ENCODE measurements around the gene FRMD5.
A peak's percentile ranks its signal among the peaks of the same experiment; 100 is the strongest.

Gene FRMD5

GRCh38 chr15:43923553-43923952 lies 271.5 kb downstream of the FRMD5 start:
- DNase-seq = no peak
- no peak for ATAC-seq

GRCh38 chr15:43922021-43922420 lies 273.1 kb downstream of the FRMD5 start:
- DNase-seq (no peak), ATAC-seq (no peak)

- ATAC-seq = no peak
These were observed 274.3 kb downstream of the FRMD5 start for GRCh38 chr15:43920815-43921214.

GRCh38 chr15:43920254-43920600 lies 274.8 kb downstream of the FRMD5 start:
- no peak for ATAC-seq
- DNase-seq = no peak

More at GRCh38 chr15:43920815-43921214, 274.3 kb downstream of the FRMD5 start:
- DNase-seq = no peak

- DNase-seq (no peak), ATAC-seq (no peak)
These were observed 275.4 kb downstream of the FRMD5 start for GRCh38 chr15:43919540-43920253.

GRCh38 chr15:43918717-43919116 lies 276.4 kb downstream of the FRMD5 start:
- no peak for DNase-seq
- ATAC-seq = no peak

GRCh38 chr15:43916326-43916660 lies 278.8 kb downstream of the FRMD5 start:
- DNase-seq = no peak
- ATAC-seq = no peak

GRCh38 chr15:43915631-43916325 lies 279.3 kb downstream of the FRMD5 start:
- ATAC-seq (no peak), DNase-seq (no peak)

GRCh38 chr15:43913941-43914340 lies 281.1 kb downstream of the FRMD5 start:
- ATAC-seq (no peak), DNase-seq (no peak)

GRCh38 chr15:43913026-43913780 lies 281.9 kb downstream of the FRMD5 start:
- peak; percentile 9 for DNase-seq
- ATAC-seq = peak; percentile 75

GRCh38 chr15:43912208-43912607 lies 282.9 kb downstream of the FRMD5 start:
- no peak for ATAC-seq

GRCh38 chr15:43911235-43911781 lies 283.8 kb downstream of the FRMD5 start:
- ATAC-seq = no peak
- DNase-seq = no peak

More at GRCh38 chr15:43912208-43912607, 282.9 kb downstream of the FRMD5 start:
- DNase-seq = no peak

GRCh38 chr15:43908516-43909050 lies 286.5 kb downstream of the FRMD5 start:
- ATAC-seq (no peak), DNase-seq (no peak)

- ATAC-seq (no peak), DNase-seq (no peak)
These were observed 289.3 kb downstream of the FRMD5 start for GRCh38 chr15:43905755-43906154.

GRCh38 chr15:43903864-43904290 lies 291.2 kb downstream of the FRMD5 start:
- DNase-seq (peak; percentile 71), ATAC-seq (peak; percentile 68)

- no peak for DNase-seq
- ATAC-seq = peak; percentile 31
These were observed 293.6 kb downstream of the FRMD5 start for GRCh38 chr15:43901495-43901894.

GRCh38 chr15:43900996-43901395 lies 294.1 kb downstream of the FRMD5 start:
- no peak for ATAC-seq
- DNase-seq = no peak

- no peak for DNase-seq
- no peak for ATAC-seq
These were observed 295.1 kb downstream of the FRMD5 start for GRCh38 chr15:43899928-43900327.

- no peak for DNase-seq
- no peak for ATAC-seq
These were observed 296.2 kb downstream of the FRMD5 start for GRCh38 chr15:43898891-43899290.

GRCh38 chr15:43896543-43896942 lies 298.5 kb downstream of the FRMD5 start:
- no peak for DNase-seq

GRCh38 chr15:43895586-43895985 lies 299.5 kb downstream of the FRMD5 start:
- DNase-seq (no peak), ATAC-seq (no peak)

More at GRCh38 chr15:43896543-43896942, 298.5 kb downstream of the FRMD5 start:
- ATAC-seq = no peak

- DNase-seq (no peak), ATAC-seq (no peak)
These were observed 301.1 kb downstream of the FRMD5 start for GRCh38 chr15:43893956-43894355.

GRCh38 chr15:43889042-43889441 lies 306.0 kb downstream of the FRMD5 start:
- DNase-seq (no peak), ATAC-seq (no peak)

Data from stimulated activated naive CD8-positive, alpha-beta T cell treated with anti-CD3 and anti-CD28 coated beads, Interleukin-15, Interleukin-2, amounts not matched to agents 100 U/mL and 50 U/mL, for 24 hours (primary cell).